ENCODE results near the gene MLANA.

The MLANA gene

DNA sequence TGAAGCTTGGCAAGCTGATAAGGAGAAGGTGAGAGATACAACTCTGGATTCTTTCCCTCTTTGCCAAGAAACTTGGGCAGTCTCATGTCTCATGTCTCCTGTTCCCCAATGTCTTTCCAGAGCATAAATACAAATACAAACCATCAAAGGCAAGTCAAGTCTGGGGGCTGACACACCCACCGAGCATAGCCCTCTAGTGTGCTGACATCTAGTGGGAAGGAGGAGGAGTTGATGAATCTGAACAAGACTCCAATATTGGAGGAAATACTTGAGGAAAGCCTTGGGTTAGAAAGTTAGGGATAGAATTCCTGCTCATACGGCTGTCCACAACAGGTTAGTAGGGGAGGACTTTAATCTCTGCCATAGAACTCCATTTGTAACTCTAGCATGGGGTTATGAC is 8.6 kb downstream of the MLANA start:
- no peak for DNase-seq

DNA sequence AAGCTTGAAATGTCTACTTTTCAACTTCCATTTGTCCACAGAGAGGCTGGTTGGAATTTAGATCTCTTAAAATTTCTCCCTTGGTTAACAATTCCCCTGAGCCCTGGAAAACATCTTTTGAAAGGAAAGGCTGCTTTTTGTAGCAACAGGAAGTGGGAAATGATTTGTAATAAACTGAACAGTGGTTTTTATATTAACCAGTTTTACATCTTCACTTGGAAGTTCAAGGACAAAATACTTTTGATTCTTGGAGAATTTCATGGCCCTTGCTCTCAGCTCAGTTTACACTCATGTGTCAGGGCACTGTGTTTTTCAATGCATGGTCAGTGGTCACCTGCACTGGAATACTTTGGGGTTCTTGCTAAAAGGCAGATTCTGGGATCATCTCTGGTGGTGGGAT is 9.9 kb downstream of the MLANA start:
- no peak for DNase-seq

DNA sequence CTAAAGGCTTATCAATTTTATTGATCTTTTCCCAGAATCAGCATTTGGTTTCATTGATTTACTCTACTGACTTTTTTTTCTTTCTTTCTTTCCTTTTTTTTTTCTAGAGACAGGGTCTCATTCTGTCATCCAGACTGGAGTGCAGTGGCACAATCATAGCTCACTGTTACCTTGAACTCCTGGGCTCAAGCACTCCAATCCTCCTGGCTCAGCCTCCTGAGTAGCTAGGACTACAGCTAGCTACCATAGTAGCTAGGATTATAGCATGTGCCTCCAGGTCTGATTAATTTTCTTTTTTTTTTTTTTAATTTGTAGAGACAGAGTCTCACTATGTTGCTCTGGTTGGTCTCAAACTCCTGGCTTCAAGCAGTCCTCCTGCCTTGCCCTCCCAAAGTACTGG is 11.7 kb downstream of the MLANA start:
- DNase-seq: no peak

DNA sequence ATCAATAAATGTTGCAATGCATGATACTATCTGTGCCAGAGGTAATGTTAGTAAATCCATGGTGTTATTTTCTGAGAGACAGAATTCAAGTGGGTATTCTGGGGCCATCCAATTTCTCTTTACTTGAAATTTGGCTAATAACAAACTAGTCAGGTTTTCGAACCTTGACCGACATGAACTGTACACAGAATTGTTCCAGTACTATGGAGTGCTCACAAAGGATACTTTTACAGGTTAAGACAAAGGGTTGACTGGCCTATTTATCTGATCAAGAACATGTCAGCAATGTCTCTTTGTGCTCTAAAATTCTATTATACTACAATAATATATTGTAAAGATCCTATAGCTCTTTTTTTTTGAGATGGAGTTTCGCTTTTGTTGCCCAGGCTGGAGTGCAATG is 18.2 kb downstream of the MLANA start:
- DNase-seq: no peak

DNA sequence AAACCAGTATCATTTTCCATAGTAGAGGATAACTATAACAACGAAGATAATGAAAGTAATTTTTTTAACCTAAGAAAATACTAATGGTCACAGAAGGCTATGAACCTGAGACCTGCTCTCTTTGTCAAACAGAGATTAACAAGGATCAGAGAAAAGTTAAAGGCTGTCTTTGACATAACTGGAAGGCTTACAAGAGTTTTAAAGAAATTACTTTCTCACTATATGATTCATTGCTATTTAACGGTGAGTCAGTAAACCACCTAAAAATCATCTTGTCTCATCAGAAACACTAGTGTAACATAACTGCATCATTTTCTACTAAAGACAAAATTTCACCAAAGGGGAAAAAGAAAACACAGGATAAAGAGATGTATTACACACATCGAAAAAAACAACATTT is 19.3 kb downstream of the MLANA start:
- no peak for DNase-seq

DNA sequence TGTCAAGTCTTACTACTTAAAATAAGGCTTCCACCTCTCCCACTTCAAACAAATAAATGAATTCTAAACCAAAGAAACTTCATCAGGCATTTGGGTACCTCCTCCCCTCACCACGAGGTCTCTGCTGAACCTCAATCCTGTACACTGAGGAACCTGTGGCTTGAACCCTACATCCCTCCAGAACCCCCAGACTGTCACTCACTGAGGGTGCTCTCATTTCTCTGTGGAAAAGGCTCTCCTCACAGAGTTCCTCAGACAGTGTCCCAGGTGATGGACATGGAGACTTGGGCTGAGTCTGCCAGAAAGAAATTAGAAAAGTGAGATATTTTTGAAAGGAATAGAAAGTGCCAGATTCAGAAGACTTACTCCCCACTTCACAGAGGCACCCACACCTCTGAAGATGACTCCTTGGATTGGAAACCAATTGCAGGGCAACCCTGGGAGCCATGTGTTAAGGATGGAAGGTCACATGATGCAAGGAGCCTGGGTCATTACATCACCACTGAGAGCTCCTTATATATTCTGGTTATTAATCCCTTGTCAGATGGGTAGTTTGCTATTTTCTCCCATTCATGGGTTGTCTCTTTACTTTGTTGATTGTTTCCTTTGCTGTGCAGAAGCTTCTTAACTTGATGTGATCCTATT is 19.8 kb downstream of the MLANA start:
- DNase-seq: no peak

DNA sequence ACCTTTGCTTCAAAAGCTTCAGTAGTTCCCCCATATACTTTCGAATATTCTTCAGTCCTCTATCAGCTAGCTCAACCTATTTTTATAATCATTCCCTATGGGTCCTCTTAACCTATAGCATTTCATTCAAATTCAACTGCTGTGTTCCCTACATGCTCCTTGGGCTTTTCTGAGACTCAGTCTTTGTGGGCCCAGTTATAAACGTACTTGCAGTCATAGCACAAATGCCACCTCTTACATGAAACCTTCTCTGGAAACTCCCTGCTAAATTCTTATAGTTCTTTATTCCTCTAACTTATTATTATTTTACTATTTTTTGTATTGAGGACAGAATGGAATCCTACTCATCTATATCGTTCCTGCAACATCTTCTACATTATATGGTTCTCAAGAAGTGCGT is 24.7 kb downstream of the MLANA start:
- no peak for DNase-seq

DNA sequence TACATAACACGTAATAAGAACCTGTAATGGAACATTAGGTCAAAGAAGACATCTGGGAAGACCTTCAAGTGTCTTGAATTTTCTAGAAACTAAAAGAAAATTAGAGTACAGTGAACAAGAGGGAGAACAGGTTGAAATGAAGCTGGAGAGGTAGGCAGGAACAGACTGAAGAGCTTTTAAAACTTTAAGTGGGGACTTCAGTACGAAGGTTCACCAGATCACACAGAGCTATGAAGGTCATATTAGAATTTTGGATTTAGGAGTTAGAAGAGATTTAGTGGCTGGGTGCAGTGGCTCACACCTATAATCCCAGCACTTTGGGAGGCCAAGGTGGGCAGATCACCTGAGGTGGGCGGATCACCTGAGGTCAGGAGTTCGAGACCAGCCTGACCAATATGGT is 26.6 kb downstream of the MLANA start:
- no peak for DNase-seq

DNA sequence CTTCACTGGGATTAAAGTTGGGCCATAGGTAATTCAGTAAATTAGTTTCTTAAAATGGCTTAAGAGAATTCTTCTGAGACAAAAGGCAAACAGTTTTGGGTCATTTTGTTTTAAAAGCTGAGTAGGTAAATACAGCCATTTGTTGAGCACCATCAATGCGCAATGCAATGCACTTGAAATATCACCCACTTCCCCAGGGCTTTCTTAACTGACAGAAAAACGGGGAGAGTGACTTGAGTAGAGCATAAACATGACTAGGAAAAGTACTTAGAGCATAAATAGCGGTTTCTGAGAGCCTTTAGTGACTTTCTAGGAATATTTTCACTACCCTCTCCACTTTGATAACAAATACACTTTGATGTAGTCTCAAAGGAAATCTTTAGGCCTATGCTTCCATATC is 27.2 kb downstream of the MLANA start:
- DNase-seq: no peak

DNA sequence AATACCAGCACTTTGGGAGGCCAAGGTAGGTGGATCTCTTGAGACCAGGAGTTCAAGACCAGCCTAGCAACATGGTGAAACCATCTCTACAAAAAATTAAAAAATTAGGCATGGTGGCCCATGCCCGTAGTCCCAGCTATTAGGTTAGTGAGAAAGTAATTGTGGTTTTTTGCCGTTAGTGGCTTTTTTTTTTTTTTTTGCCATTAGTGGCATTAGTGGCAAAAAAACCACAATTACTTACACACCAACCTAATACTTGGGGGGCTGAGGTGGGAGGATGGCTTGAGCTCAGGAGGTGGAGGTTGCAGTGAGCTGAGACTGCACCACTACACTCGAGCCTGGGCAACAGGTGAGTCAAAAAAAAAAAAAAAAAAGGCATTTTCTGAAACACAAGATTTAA is 27.8 kb downstream of the MLANA start:
- DNase-seq: no peak

DNA sequence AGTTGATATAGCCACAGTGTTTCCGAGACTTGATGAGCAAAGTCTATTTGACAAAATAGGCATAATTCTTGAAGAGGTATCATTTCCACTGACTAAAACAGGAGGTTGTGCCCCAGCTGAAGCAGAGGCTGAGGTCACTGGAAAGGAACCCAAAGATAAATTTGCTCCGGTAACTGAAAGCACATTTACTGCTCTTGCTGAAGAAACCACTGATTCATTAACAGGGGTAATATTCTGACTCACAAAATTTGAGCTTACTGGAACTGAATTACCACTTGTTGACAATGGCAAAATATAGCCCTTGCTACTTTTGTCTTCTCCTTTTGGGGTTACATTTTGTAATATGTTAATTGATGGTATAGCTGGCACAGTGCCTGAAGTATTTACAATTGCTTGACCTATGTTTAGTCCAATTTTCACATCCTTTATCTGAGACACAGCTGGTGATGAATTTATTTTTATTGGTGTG is 30.2 kb downstream of the MLANA start:
- no peak for DNase-seq

DNA sequence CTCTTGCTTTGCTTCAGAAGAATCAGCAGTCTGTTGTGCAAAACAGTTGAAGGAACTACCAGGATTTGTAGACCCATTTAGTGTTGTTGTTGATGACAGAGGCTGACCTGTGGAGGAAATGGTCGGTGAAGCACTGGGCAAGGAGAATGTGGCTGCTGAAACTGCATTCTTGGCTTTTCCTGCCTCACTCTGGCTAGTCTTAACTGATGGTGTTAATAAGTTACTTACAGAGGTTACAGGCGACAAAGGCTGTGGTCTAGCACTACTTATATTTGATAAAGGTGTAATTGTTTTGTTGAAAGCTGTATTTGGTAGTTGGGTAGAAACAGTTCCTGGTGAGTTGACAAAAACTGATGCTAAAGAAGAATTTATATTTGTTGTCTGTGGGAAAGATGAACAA is 31.5 kb downstream of the MLANA start:
- no peak for DNase-seq

DNA sequence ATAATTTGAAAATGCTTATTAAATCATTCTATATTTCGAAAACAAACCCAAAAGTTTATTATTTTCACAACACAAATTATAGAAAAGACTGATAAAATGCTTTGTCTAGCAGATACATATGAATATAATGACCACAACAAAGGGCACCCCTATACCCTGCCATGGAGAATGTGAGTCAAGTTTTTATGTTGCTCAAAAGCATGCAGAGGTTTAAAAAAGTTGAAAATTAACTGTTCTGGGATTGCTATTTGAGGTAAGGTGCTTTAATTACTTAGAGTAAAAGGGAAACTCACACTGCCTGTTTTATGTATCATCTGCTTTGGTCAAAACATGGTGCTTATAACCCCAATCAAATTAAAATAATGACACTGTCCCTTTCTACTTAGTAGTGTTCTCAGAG is 41.0 kb downstream of the MLANA start:
- DNase-seq: no peak

DNA sequence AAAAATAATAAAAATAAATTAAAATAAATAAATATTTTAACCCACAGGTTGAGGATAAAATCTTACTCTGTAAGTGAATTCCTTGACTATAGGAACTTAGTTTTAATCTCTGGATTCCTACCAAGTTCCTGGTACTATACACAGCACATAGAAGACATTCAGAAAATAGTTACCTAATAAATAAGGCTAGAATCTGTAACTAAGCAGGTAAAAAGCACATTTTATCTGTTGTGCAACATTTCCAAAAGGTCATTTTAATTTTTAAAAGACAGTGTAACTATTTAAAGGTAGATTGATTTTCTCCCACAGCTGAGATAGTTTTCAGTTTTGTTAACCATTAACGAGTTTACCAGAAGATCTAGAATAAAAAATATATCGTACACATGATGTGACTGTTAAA is 47.8 kb downstream of the MLANA start:
- no peak for DNase-seq

DNA sequence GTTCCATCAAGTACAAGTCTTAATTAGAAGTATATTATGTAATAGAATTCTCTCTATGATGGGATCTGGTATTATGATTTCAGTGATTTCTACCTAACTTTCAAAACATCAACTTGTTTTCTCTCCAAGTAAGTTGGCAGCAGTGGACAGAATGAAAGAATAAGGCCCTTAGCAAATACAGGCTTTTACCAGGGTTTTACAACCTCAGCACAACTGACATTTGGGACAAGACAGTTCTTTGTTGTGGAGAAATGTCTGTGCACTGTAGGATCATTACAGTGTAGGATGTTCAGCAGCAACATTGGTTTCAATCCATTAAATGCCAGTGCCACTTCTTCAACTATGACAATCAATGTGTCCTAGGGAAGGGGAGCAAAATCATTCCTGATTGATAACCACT is 48.8 kb downstream of the MLANA start:
- peak in 1 of 58 donors; percentile 1 for DNase-seq

DNA sequence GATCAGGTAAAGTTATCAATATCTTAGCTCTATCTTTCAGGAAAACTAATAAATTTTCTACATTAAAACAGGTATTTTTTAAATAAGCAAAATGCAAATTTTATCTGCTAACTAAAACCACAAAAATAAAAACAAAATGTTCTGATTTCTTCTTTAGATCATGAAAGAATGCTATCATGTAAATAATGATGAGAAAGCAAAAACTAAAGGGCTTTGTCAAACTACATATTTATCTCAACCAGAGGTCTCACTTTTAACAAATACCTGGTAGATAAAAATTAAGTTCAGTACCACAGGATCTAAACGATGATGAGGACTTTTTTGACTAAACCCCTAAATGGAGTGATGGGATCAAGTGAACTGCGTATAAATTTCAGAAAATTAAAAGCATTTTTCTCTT is 50.5 kb downstream of the MLANA start:
- DNase-seq: no peak

DNA sequence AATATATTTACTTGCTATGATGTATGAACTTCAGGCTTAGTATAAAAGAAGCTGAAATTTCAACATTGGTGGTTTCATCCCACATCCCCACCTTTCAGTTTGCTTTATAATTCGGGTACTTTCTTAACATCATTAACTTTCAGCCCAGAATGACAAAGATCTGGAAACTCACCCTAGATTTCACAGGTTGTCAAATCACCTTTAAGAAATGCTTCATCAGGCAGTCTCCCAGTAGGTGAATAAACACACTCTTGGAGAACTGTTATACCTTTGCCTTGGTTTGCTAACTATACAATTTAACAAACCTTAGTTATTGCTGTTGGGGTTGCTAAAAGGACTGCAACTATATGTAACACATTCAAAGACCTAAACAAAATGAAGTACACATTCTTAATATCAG is 54.4 kb downstream of the MLANA start:
- DNase-seq: no peak

DNA sequence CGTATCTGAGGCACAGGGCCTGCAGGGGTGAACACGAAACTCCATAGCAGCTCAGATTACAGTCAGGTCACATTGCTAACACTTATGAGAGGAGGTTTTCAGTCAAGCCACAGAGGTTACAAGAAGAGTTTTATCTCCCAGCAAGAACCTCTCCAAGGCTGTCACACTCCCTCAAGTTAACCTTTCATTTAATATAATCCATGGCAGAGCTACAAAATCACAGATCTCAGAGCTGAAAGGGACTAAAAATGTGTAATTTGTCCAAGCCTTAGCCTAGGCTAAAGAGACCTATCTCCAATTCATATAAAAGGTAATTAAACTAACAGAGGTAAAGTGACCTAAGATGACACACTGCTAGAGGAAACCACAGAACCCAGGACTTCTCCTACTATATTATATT is 57.2 kb downstream of the MLANA start:
- DNase-seq: no peak

DNA sequence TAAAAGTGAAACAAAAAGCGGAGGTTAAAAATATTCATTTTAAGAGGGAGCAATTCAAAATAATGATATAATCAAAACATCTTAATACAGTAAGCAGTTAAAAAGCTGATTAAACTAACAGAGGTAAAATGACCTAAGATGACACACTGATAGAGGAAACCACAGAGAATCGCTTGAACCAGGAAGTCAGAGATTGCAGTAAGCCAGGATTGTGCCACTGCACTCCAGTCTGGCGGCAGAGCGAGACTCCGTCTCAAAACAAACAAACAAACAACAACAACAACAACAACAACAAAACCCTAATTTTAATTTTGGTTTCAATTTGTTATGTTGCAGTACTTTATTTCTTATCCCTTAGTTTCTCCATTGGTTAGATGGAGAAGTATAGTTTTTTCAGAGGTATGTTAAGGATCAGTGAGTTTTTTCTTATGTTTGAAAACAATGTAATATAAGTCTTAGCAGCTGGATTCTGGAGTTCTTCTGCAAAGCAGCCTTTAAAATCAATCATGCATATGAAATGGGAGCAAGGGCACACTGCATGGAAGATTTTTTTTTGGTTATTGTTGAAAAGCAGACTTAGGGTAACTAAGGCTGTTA is 58.5 kb downstream of the MLANA start:
- no peak for DNase-seq

DNA sequence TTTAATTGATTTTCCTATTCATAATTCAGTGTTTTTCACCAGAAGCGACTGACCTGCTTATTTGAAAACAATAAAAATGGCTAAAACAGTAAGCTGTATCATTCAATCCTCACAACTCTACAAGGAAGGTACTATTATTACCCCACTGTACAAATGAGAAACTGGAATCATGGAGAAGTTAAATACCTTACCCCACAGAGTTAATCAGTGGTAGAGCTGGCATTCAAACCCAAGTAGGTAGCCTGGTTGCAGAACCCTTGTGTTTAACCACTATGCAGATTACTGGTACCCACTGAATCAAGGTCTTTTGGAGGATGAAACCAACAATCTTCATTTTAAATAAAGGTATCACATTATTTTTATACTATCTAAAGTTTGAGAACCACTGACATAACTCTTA is 59.6 kb downstream of the MLANA start:
- no peak for DNase-seq

DNA sequence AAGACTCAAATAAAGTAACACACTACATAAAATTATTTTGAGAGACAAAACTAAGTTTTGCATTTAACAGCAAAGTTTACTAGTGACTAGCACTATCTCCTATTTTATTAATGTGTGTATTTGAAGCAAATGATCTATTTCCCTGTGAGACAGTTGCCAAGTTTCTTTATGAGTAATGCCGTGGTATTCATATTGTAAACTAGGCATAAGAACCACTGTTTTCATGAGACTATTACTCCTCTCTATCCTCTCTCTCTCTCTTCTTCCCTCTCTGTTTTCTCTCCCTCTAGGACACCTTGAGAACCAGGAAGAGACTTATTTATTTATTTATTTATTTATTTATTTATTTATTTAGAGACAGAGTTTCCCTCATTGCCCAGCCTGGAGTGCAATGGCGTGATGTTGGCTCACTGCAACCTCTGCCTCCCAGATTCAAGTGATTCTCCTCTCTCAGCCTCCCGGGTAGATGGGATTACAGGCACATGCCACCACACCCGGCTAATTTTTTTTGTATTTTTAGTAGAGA is 61.1 kb downstream of the MLANA start:
- DNase-seq: no peak

DNA sequence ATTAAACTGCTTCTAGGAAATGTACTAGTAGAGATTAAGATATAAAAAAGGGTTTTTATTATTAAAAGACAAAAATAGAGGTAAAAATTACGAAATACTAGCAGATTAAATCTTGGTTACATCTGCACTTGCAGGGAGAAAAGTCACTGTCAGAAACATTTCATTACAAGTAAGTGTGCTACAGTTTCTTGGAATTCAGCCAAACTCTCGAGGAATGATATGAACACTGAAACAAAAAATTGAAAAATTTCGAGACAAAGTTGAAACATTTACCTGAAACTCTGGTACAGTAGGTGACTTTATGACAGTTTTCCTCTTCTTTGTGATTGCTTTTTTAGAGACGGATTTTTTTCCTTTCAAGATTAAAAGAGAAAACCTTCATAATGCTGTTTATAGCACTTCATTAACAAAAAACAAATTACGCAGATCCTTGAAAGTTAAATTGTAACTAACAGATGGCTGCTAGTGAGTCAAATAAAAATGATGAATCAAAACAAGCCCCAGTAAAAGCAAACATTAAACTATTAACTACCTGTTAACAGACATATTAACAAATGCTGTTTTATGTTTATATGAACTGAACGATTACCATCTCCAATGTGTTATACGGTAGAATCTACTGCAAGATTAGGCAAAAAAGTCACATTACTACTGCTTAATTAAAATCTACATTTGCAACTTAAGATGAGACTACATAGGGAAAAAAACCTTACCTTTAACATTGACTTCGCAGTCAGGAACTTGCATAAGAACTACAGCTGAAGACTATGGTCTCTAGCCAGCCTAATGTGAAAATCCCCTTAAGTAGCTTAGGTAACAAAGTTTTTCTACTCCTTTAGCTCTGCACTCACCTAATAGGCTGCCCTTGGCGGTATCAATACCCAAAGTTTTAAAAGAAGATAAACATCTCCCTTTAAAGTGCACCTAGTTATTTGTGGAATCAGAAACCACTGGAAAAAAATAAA is 63.3 kb downstream of the MLANA start:
- DNase-seq: no peak

All from anterior cingulate cortex (tissue), 58 donors.